ENCODE measurements around the gene HDHD5.

- TF ChIP-seq BCL11A (IDR thresholded peaks at IDR 0.05; ENCODE audit: low read depth, low read length), result no peak
- TF ChIP-seq EP300 (IDR thresholded peaks at IDR 0.05; ENCODE audit: borderline replicate concordance in 1 of 2, control insufficient read depth in 1 of 2, low read depth in 2 of 2, low read length in 2 of 2), result no peak
- TF ChIP-seq GABPA (IDR thresholded peaks at IDR 0.05; ENCODE audit: low read depth), result no peak
- TF ChIP-seq CTCF (IDR thresholded peaks at IDR 0.05 in 2 of 3, conservative IDR thresholded peaks at IDR 0.05 in 1 of 3; ENCODE audit: control insufficient read depth in 2 of 3, extremely low read depth in 1 of 3, insufficient read depth in 1 of 3, low read depth in 3 of 3, low read length in 3 of 3), result no peak
- TF ChIP-seq ZSCAN29 (IDR thresholded peaks at IDR 0.05), result no peak
- TF ChIP-seq NRF1 (conservative IDR thresholded peaks at IDR 0.05; ENCODE audit: low read depth, low read length), result no peak
- no peak for TF ChIP-seq BMI1 (IDR thresholded peaks at IDR 0.05; ENCODE audit: borderline replicate concordance)
- no peak for TF ChIP-seq TCF12 (IDR thresholded peaks at IDR 0.05; ENCODE audit: low read depth, low read length)
- no peak for TF ChIP-seq SP1 (IDR thresholded peaks at IDR 0.05; ENCODE audit: low read depth, low read length)
Observed at GRCh38 chr22:17143101-17143500, 16.0 kb downstream of the HDHD5 start.
